SH-SY5Y (cell line): ENCODE results near the gene NUFIP1.

ENCODE experiments used
- GATA2 ChIP-seq: IDR thresholded peaks from 2 replicates; pipeline ENCODE4 v1.6.1; 2011; ENCODE audit warnings: mild to moderate bottlenecking, low read depth, low read length
- GATA3 ChIP-seq: IDR thresholded peaks from 2 replicates; pipeline ENCODE4 v1.6.1; 2011; ENCODE audit warnings: low read depth, mild to moderate bottlenecking, low read length, moderate library complexity

DNA sequence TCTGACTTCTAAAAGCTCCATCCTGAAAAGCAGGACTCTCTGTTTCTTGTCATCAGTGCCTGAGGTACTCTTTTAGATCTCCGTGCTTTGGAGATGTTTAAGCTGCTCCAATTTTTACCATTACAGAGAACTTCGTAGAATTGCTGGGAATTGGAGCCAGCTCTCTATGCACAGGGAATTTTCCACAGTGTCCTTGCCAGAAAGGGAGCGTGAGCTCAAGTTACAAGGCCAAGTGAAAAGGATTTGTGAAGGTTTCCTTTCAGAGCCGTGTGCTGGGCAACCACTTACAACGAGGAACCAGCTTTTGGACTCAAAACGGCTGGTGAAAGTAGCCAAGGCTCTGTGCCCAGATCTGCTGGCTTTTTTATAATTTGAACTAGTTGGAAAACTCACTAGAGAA lies 82.6 kb downstream of the NUFIP1 start:
- TF ChIP-seq GATA2 (no peak), GATA3 (no peak)
